Epithelial cell of proximal tubule (primary cell): Measurements from ENCODE around the gene TBL1XR1. TPM values are rescaled to one million over a fixed set of nuclear protein-coding genes. Genes with fewer than 3 reads are reported as not detected.

Source experiments
- DNase-seq: peaks from one replicate; pipeline ENCODE4 v3.0.0-alpha.2; 2011; ENCODE audit warnings: low read depth
- H3K4me3 ChIP-seq: 2 replicates; pipeline ENCODE4 v1.5.1; 2011; ENCODE audit warnings: low read depth, mild to moderate bottlenecking, low read length
- CTCF ChIP-seq: conservative IDR thresholded peaks from 2 replicates; pipeline ENCODE4 v1.5.1; 2012; ENCODE audit warnings: low read depth, mild to moderate bottlenecking, low read length
- total RNA-seq: library from RNA; depleted of rRNA; stranded (reverse); fragments of >200 nt; gene quantifications from 2 replicates; pipeline ENCODE4 v1.2.3, GENCODE V29; 2015

Gene TBL1XR1
- total RNA-seq, 1 donor from 2014 or later: 61.2 TPM

- no peak for TF ChIP-seq CTCF
- no peak for DNase-seq
- H3K4me3 ChIP-seq: no peak overlapping the region
These were observed 92.8 kb downstream of the TBL1XR1 start for GRCh38 chr3:177104299-177104992.

- no peak for TF ChIP-seq CTCF
- H3K4me3 ChIP-seq: no peak overlapping the region
- no peak for DNase-seq
These were observed 94.7 kb downstream of the TBL1XR1 start for GRCh38 chr3:177102553-177102952.

GRCh38 chr3:177098551-177098950 is 98.7 kb downstream of the TBL1XR1 start:
- no peak overlapping the region for H3K4me3 ChIP-seq
- no peak for TF ChIP-seq CTCF
- DNase-seq: no peak

- H3K4me3 ChIP-seq: no peak overlapping the region
- DNase-seq: no peak
- TF ChIP-seq CTCF: no peak
These were observed 100.7 kb downstream of the TBL1XR1 start for GRCh38 chr3:177096615-177097014.

- H3K4me3 ChIP-seq: no peak overlapping the region
- TF ChIP-seq CTCF: no peak
- DNase-seq: no peak
These were observed 103.3 kb downstream of the TBL1XR1 start for GRCh38 chr3:177093966-177094365.

- no peak for DNase-seq
- TF ChIP-seq CTCF: no peak
- no peak overlapping the region for H3K4me3 ChIP-seq
These were observed 107.4 kb downstream of the TBL1XR1 start for GRCh38 chr3:177089901-177090300.

- no peak overlapping the region for H3K4me3 ChIP-seq
- no peak for DNase-seq
- TF ChIP-seq CTCF: no peak
These were observed 108.2 kb downstream of the TBL1XR1 start for GRCh38 chr3:177089110-177089509.
